Measurements from ENCODE around the gene CCL5.
"Not testable (repeated sequence)": the region's sequence is repeated elsewhere in the genome, so short reads cannot be mapped to it uniquely, and the experiment has no call there.

CCL5 gene

GRCh38 chr17:35897772-35898171 is 17.6 kb upstream of the CCL5 start:
- DNase-seq, result not testable (repeated sequence)

- DNase-seq, result peak in 1 of 3 experiments; percentile 72
Observed at GRCh38 chr17:35895636-35896587, 15.8 kb upstream of the CCL5 start.

GRCh38 chr17:35894206-35894605 is 14.0 kb upstream of the CCL5 start:
- DNase-seq, result no peak

GRCh38 chr17:35893751-35894150 is 13.6 kb upstream of the CCL5 start:
- no peak for DNase-seq

- DNase-seq, result no peak
Observed at GRCh38 chr17:35892091-35893035, 12.2 kb upstream of the CCL5 start.

GRCh38 chr17:35891269-35891668 is 11.1 kb upstream of the CCL5 start:
- no peak for DNase-seq

- peak; percentile 34 to 72 (median 54) for DNase-seq
Observed at GRCh38 chr17:35890774-35891155, 10.6 kb upstream of the CCL5 start.

GRCh38 chr17:35889818-35890773 is 9.9 kb upstream of the CCL5 start:
- DNase-seq, result peak in 2 of 3 experiments; percentile 50 to 57

- DNase-seq, result no peak
Observed at GRCh38 chr17:35889241-35889640, 9.1 kb upstream of the CCL5 start.

- no peak for DNase-seq
Observed at GRCh38 chr17:35878361-35878760, 1.8 kb downstream of the CCL5 start.

- no peak for DNase-seq
Observed at GRCh38 chr17:35877345-35878029, 2.7 kb downstream of the CCL5 start.

GRCh38 chr17:35876534-35876933 is 3.6 kb downstream of the CCL5 start:
- no peak for DNase-seq

- DNase-seq, result no peak
Observed at GRCh38 chr17:35875800-35876139, 4.4 kb downstream of the CCL5 start.

- DNase-seq, result no peak
Observed at GRCh38 chr17:35875072-35875799, 4.9 kb downstream of the CCL5 start.

GRCh38 chr17:35872196-35872980 is 7.8 kb downstream of the CCL5 start:
- DNase-seq, result no peak

- no peak for DNase-seq
Observed at GRCh38 chr17:35870906-35871819, 9.0 kb downstream of the CCL5 start.

GRCh38 chr17:35868737-35869136 is 11.4 kb downstream of the CCL5 start, which contains the start of gene HEATR9:
HEATR9 (minus strand) TSS chr17:35868891; CDS start chr17:35868742, 149 bp downstream.
- DNase-seq, result no peak

GRCh38 chr17:35867574-35867973 is 12.6 kb downstream of the CCL5 start:
- DNase-seq, result no peak

Data from NCI-H1417 (cell line).